GM13976 (cell line): ENCODE measurements around the gene ABI3BP.

Source experiments
- DNase-seq: peaks from one replicate; pipeline ENCODE4 v3.0.0; 2012; ENCODE audit warnings: low spot score
- in situ Hi-C: fragments of 300-500 bp; cut with MboI; formaldehyde crosslinking; loops from one replicate; pipeline ENCODE4 v1.12.0; 2022; ENCODE audit warnings: low sequenced_read_pairs, mixed read lengths, inconsistent platforms; ENCODE audit not compliant: unreplicated experiment
- TF ChIP-seq, protein P1 (sequence below): IDR thresholded peaks from 2 replicates; pipeline ENCODE4 v1.5.1; 2012; ENCODE audit warnings: borderline replicate concordance, mild to moderate bottlenecking; ENCODE audit not compliant: insufficient read depth; ENCODE audit errors: extremely low read depth, missing control alignments, control extremely low read depth

The ABI3BP gene

DNA sequence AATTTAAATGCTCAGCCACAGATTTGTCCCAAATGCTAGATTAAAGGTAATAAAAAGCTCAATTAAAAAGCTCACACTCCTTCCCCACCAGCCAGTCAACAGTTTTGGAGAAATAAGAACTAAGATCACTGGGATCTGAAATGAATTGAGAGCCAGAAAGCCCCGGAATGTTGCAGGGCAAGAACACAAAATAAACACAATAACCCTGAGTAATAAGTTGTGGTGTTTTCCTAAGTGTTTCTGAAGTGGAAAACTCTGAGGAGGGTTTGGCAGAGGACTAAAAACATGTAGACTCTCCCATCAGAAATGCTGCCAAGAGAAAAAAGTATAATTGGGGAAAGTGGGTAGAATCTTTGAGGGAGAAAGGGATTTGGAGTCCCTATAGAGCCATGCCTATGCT, 127.8 kb downstream of the ABI3BP start:
- DNase-seq: no peak
- in situ Hi-C loops: no loop called here
- TF ChIP-seq, protein P1, sequence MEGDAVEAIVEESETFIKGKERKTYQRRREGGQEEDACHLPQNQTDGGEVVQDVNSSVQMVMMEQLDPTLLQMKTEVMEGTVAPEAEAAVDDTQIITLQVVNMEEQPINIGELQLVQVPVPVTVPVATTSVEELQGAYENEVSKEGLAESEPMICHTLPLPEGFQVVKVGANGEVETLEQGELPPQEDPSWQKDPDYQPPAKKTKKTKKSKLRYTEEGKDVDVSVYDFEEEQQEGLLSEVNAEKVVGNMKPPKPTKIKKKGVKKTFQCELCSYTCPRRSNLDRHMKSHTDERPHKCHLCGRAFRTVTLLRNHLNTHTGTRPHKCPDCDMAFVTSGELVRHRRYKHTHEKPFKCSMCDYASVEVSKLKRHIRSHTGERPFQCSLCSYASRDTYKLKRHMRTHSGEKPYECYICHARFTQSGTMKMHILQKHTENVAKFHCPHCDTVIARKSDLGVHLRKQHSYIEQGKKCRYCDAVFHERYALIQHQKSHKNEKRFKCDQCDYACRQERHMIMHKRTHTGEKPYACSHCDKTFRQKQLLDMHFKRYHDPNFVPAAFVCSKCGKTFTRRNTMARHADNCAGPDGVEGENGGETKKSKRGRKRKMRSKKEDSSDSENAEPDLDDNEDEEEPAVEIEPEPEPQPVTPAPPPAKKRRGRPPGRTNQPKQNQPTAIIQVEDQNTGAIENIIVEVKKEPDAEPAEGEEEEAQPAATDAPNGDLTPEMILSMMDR: no peak

- DNase-seq: no peak
- TF ChIP-seq, protein P1: no peak
- in situ Hi-C loops: no loop called here
Measured at GRCh38 chr3:100864471-100865250, 128.6 kb downstream of the ABI3BP start.

DNA sequence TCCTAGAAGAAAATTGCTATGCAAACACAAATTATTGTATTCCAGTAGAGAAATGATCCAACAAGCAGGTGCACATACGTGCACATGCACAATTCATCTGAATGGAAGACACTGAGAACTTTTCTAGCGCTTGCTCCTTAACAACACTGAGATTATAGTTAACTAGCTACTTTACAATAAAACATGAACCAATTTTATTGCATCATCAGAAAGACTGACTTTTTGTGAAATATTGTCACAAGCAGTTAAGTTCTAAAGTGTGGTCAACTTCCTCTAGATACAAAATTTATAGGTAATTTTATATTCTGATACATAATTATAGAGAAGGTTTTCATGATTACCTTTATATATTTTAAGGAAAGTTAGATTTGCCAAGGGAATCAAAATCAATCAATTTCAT, 135.4 kb downstream of the ABI3BP start:
- TF ChIP-seq, protein P1: no peak
- in situ Hi-C loops: no loop called here
- no peak for DNase-seq

DNA sequence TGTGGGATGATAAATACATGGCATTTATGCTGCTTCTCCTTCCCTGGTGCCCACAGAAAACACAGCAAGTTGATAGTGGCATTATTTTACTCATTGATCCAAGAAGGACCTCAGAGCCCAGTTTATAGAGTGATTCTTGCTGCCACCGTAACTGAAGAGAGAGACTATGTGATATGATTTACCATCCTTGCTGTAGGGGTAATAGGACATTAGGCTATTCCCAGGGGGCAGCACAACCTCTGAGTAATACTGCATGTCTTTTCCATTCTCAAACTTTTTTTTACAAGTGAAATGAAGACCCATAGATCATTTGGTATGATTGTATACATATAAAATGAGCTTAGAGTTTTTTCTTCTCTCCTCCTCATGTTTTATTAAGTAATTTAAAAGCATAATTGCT, 136.4 kb downstream of the ABI3BP start:
- DNase-seq: no peak
- TF ChIP-seq, protein P1: no peak
- in situ Hi-C loops: no loop called here

DNA sequence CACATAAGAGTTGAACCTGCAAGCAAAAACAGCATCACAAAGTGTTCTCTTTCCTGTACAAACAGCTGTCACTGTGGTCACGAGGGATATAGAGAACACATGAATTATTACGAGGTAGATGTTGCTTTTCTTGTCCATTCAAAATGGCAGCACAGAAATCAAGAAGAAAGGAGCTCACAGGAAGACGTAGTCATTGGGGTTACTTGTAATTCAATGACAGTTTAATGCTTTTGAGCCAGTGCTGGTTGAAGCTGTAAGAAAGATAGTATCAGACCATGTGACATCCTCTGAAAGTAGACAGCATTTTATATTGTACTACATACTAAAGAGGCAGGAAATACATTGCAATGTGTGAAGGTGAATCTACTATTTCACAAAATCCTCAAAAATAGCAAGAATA, 140.4 kb downstream of the ABI3BP start:
- DNase-seq: no peak
- in situ Hi-C loops: no loop called here
- TF ChIP-seq, protein P1: no peak

DNA sequence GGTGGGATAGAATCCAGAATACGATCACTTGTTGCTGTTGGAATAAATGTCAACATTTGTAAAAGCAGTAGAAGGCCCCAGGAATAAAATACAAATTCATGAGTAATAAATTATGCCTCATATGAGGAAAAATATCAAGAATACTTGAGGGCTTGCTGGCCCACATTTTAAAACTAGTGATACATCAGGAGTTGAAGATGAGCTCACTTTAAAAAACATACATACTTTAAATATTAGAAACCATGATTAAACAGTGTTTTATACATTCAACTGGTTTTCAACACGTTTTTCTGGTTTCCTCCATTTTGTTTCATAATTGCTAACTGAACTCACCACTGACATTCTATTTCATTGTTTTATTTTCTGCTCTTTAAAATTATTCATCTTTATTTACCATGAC, 142.5 kb downstream of the ABI3BP start:
- TF ChIP-seq, protein P1: no peak
- no peak for DNase-seq
- in situ Hi-C loops: no loop called here
